Medulla oblongata (tissue), 1 donor: ENCODE measurements around the gene COL8A1.

Experiments
- DNase-seq: peaks from one replicate; pipeline ENCODE4 v3.0.0-alpha.2; 2015; ENCODE audit errors: extremely low spot score

The COL8A1 gene

DNA sequence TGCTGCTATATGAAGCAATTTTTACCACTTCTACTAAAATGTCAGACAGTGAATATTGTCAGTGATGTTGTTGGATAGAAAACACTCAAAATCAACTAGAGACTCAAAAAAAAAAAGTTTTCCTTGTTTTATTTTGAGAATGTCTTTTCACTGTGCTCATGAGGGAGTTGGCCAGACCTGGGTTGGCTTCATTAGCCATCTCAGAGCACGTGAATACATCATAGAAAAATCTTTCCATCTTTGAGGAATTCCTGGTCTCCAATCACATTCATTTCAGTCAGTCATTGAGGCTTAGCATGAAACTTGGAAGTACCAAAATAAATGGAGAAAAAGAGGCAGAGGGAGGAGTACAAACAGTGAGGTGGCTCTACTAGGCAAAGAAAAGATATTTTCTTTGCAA is 121.6 kb downstream of the COL8A1 start:
- no peak for DNase-seq

DNA sequence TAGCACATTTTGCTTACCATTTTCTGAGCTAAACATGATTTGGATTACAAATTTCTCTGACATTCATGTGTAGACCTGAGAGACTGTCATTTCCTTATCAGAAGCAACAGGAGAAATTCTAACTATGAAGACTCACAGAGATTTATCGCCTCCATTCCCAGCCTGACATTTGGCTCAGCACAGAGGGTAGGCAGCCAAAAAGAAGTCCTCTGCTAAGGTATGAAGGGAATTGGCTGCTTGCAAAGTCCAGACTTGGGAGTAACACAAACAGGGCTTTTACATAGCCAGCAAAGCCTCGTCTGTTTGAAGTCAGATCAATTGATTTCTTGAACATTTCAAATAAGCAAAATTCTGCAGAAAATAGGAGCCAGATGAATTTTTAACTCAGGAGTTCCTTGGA is 122.2 kb downstream of the COL8A1 start:
- no peak for DNase-seq

DNA sequence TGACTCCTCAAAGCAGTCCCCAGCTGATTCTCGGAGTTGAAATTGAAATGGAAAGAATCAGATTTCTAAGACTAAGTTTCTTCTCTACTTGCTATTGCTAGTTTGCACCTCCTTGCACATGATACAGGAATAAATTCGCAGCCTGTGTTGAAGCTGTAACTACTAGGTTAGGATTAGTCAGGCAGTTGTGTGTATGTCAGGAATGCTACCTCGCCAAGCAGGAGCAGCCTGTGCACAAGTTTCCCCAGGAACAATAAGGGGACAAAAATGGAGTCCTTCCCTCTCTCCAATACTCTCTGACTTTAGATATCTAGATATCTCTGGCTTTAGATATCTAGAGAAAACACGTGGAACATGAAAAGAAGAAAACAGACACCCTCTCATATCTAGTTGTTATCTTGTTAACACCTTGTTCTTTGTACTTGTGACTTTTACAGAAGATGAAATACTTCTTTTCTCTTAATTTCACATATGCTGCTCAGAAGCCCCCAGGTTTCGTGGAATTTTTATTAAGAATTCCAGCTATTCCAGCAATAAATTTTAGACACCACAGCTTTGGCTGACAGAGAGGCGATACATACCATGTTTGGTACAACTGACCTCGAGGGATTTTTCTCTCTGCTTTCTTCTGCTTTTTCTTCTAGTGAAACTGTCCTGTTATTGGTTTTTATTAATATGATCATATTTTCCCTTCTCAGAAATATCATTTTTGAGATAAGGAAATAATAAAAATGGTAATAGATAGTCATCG is 123.2 kb downstream of the COL8A1 start:
- no peak for DNase-seq

DNA sequence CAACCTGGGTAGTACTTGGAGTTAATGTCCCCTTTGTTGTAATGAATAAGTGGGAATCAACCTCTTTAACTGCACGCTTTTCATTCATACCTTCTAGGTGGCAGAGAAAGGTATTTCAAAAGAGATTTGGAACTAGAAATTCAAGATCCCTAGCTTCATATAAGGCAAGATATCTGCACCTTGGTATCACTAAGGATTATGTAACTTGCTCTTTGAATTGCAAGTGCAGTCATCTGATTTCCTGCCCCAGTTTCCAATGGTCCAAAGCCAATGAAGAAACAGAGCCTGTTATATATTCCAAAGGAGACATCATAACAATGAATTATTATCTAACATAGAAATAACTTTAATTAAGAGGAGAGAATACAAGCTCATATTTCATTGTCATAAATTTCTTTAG is 124.5 kb downstream of the COL8A1 start:
- DNase-seq: no peak

- no peak for DNase-seq
These were observed 126.0 kb downstream of the COL8A1 start for GRCh38 chr3:99764377-99764776.

GRCh38 chr3:99765042-99765942 is 126.9 kb downstream of the COL8A1 start:
- DNase-seq: no peak

DNA sequence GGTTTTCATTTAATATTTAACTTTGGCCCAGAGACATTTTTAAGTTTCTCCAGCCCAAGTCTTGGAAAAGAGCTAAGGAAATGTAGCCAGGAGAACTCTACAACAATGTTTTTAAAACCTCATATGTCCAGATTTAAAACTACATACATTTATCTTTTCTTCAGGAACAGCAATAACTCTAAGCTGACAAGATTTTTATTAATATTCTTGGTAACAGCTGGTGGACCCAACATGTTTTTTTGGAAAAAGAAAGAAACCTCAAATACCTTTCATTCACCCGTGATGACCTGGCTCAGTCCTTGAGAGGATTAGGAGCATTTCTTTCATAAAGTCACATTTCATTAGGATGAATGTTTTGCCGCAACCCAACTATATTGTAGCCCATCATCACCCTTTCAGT is 128.9 kb downstream of the COL8A1 start:
- DNase-seq: no peak

GRCh38 chr3:99768126-99768525 is 129.7 kb downstream of the COL8A1 start:
- DNase-seq: no peak

DNA sequence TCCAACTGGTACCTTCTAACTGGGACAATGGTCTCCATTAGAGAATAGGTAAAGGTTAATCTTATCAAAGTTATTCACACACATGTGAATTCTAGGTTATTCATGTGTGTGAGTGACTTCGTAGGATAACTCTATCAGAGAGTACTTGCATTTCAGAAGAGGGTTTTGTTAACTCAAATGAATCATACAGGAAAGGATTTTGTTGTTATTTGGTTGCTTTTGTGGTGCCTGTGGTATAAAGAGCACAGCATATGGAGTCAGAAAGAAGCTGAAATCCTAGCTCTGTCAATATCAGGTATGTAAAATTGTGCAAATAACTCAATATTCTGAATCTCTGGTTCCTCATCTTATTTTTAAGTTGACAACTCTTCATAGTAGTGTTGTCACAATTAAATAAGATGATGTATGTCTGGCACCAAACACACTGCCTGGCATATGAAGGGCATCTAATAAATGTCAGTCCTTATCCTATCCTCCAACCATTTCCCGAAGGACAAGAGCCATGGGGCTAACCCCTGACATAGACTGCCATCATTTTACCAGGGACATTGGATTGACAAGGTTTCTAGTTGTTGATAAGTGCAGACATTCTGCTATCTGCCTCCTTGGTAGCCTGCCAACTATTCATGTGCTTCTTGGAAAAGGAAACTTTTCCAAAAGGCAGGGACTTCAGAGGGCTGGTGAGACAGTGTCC is 130.6 kb downstream of the COL8A1 start:
- DNase-seq: no peak

GRCh38 chr3:99772171-99772570 is 133.8 kb downstream of the COL8A1 start:
- DNase-seq: no peak

DNA sequence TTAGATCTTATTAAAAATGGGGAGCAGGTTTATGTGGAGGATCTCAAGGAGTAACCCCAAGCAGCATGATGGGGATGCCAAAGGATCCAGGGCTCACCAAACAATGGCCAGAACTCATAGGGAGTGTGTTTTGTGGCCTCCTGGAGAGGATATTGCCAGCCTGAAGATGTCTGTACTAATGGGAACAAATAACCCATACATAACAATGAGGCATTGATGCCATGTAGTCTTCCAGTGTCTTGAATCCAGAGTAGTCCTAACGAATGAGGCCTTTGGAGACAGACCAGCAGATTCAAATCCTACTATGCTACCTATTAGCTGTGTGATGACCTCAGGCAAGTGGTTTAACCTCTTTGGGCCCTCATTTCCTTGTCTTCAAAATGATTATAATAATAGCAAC is 134.3 kb downstream of the COL8A1 start:
- DNase-seq: no peak

DNA sequence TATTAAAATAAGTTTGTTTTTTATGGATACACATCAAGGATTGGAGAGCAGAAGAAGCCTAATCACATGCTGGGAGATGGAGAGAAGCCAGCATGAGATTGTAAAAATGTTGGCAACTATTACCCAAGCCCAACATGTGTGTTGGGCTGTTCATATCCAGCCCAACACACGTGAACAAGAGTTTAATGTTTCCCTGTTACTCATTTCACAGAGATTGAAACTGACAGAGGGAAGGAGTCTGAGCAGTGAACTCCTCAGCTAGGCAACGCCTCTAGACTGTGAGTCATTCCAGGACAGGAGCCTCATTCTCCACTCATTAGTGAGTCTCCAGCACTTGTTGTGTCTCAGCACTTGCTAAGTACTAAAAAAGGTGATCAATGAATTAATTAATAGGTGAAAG is 136.1 kb downstream of the COL8A1 start:
- no peak for DNase-seq

- DNase-seq: no peak
These were observed 138.3 kb downstream of the COL8A1 start for GRCh38 chr3:99776516-99777209.

GRCh38 chr3:99777210-99777549 is 138.8 kb downstream of the COL8A1 start:
- DNase-seq: no peak

DNA sequence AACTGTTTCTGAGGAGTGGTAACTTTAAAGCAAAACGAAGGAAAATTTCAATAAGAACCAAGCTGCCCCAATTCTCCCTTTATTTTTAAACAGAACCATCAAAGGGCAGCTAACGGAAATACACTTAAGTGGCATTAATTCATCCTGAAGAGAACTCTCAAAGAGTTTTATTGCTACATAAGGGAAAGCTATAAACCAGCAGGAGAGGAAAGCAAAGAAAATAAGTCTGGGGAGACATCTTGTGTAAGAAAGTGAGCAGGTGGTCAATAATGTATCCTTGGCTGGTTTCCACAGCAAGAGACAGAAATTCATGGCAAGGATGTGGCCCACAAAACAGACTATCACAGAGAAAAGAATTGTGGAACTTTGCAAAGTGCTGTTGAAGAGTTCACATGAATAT is 139.3 kb downstream of the COL8A1 start:
- no peak for DNase-seq

GRCh38 chr3:99780749-99781148 is 142.4 kb downstream of the COL8A1 start:
- no peak for DNase-seq

DNA sequence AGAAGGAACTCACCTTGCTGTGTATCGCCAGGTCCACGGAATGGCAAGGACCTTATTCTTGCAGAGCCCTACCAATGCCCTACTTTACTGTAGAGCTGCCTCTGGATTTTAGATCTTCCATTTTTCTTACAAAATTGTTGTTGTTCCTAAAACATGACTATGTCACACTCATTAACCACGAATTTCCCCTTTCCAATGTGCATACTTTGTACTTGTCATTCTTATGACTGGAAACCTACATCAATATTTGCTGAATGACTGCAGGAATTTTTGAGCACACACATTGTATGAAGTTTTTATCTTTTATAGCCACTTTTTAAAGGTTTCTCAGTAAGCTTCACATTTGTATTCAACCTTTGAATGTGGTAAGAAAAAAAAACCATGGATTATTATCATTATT is 143.4 kb downstream of the COL8A1 start:
- no peak for DNase-seq

DNA sequence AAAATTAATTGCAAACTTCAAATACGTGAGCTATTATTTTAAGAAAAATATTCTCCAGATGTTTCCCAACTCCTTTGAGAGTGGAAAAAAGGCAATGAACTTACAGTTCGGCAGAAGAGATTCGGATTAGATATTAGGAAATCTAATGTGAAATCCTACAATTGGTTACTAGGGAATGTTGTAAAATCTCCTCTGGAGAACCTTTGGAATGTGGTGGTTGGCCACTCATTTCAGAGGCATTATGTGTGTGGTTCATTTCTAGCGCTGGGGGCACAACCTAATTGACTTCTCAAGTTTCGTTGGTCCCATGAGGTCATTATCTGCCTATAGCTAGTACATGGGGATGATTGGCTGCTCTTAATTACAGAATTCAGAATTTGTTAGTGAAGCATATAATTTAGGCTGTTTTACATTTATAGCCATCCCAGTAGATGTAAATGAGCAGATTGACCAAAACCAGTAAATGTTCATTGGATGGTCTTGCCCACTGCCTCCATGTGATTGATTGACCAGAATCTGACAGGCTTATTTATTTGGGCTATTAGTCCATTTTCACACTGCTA is 144.7 kb downstream of the COL8A1 start:
- DNase-seq: no peak

DNA sequence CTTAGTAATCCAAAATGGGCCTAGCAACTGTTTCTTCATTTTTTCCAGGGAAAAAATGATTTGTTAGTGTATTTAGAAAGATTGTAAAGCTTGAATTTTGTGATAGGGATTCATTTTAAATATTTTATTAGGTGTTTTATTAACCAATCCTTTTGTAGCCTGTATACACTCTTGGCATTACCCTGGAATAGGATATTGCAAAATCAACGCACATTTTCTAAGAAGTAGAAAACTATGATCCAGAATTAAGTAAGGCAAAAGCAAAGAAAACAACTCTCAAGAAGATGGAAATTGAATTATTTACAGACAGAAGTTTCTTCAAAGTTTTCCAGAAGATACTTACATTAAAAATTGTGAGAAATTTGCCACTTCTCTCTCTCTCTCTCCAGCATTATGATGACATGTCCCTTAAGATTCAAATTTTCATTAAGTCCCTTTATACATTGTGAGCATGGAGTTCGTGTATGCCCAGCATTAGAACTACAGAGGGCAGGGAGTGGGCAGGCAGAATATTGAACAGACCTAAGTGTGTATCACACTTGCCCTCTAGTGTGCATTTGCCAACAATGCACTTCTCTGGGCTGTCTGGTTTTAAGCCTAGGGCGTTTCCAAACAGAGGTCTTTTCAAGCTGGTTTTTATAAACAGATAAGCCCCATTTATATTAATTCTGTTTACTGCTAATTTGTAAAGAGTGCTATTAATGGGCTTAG is 150.8 kb downstream of the COL8A1 start:
- DNase-seq: peak; percentile 47

GRCh38 chr3:99794485-99794884 is 156.1 kb downstream of the COL8A1 start:
- DNase-seq: no peak

GRCh38 chr3:99795573-99795972 is 157.2 kb downstream of the COL8A1 start:
- DNase-seq: no peak
